Stimulated activated CD8-positive, alpha-beta memory T cell treated with anti-CD3 and anti-CD28 coated beads, Interleukin-12 subunit alpha, Interleukin-12 subunit beta, amount 100 ng/mL, for 24 hours (primary cell): Measurements from ENCODE around the gene MPRIP.
"Not testable (repeated sequence)": the region's sequence is repeated elsewhere in the genome, so short reads cannot be mapped to it uniquely, and the experiment has no call there.

Experiments
- DNase-seq: peaks from one replicate; pipeline ENCODE4 v3.0.0-alpha.2; 2020; ENCODE audit errors: extremely low read depth

MPRIP gene

GRCh38 chr17:17183744-17184143 is 141.5 kb downstream of the MPRIP start:
- no peak for DNase-seq

- not testable (repeated sequence) for DNase-seq
Observed at GRCh38 chr17:17184985-17185757, 142.9 kb downstream of the MPRIP start.

GRCh38 chr17:17186051-17186450 is 143.8 kb downstream of the MPRIP start:
- DNase-seq: no peak

- DNase-seq: no peak
Observed at GRCh38 chr17:17186551-17187505, 144.6 kb downstream of the MPRIP start.

- no peak for DNase-seq
Observed at GRCh38 chr17:17188586-17188985, 146.3 kb downstream of the MPRIP start.

- DNase-seq: no peak
Observed at GRCh38 chr17:17189559-17189958, 147.3 kb downstream of the MPRIP start.

- no peak for DNase-seq
Observed at GRCh38 chr17:17190188-17190587, 147.9 kb downstream of the MPRIP start.

- DNase-seq: no peak
Observed at GRCh38 chr17:17191346-17191792, 149.1 kb downstream of the MPRIP start.

GRCh38 chr17:17191961-17192381 is 149.7 kb downstream of the MPRIP start:
- DNase-seq: no peak

- not testable (repeated sequence) for DNase-seq
Observed at GRCh38 chr17:17195466-17195865, 153.2 kb downstream of the MPRIP start.

- DNase-seq: no peak
Observed at GRCh38 chr17:17196776-17197175, 154.5 kb downstream of the MPRIP start.

- no peak for DNase-seq
Observed at GRCh38 chr17:17198281-17198680, 156.0 kb downstream of the MPRIP start.

- no peak for DNase-seq
Observed at GRCh38 chr17:17200311-17200710, 158.1 kb downstream of the MPRIP start.

GRCh38 chr17:17200831-17201230 is 158.6 kb downstream of the MPRIP start:
- no peak for DNase-seq

- no peak for DNase-seq
Observed at GRCh38 chr17:17201271-17201670, 159.0 kb downstream of the MPRIP start.

- no peak for DNase-seq
Observed at GRCh38 chr17:17201907-17202306, 159.7 kb downstream of the MPRIP start.

- no peak for DNase-seq
Observed at GRCh38 chr17:17203173-17203730, 161.0 kb downstream of the MPRIP start.

- no peak for DNase-seq
Observed at GRCh38 chr17:17204041-17204591, 161.9 kb downstream of the MPRIP start.

GRCh38 chr17:17204635-17205231 is 162.5 kb downstream of the MPRIP start:
- DNase-seq: no peak

- DNase-seq: peak; percentile 34
Observed at GRCh38 chr17:17205368-17206123, 163.3 kb downstream of the MPRIP start.
